Measurements from ENCODE around the gene STARD10. TPM values are rescaled to one million over a fixed set of nuclear protein-coding genes. Genes with fewer than 3 reads are reported as not detected.
A peak's percentile ranks its signal among the peaks of the same experiment; 100 is the strongest.

The STARD10 gene
- total and polyA plus RNA-seq, 9 of the 15 experiments (the other 6 are each of a cell fraction or from before 2014, with no cell fraction given) = 0.15 to 52.9 (median 32.3) TPM

DNA sequence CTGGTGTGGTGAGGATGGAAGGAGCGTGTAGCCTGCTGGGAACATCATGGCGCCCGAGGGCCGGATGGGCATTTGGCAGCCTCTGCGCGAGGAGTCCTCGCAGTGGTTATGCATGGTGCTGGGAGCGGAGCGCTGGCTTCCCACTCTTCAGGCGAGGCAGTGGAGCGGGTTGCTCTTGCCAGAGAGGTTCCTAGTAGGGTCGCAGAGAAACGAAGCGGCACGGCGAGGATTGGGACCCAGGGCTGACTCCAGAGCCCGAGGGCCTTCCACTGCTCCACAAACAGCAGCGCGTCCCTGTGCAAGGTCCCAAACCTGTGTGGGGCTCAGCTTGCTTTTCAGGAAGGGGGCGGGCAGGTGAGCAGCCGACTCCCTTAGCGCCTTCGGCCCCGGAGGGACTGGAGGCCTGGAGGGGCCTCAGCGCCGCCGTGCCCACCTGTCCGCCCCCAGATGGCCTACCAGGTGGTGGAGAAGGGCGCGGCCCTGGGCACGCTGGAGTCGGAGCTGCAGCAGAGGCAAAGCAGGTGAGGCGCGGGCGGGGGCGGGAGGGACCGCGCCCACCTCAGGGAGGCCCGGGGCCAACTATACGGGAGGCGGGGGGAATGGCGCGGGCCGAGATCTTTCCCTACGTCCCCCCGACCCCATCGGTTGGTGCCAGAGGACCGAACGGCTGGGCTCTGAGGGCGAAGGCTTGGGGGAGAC is 27.5 kb upstream of the STARD10 start (continued):
- TF ChIP-seq, protein P1, sequence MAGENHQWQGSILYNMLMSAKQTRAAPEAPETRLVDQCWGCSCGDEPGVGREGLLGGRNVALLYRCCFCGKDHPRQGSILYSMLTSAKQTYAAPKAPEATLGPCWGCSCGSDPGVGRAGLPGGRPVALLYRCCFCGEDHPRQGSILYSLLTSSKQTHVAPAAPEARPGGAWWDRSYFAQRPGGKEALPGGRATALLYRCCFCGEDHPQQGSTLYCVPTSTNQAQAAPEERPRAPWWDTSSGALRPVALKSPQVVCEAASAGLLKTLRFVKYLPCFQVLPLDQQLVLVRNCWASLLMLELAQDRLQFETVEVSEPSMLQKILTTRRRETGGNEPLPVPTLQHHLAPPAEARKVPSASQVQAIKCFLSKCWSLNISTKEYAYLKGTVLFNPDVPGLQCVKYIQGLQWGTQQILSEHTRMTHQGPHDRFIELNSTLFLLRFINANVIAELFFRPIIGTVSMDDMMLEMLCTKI (IDR thresholded peaks at IDR 0.05; ENCODE audit: partially characterized antibody) = no peak
- TF ChIP-seq ZBTB1 (CRISPR knock-in tag; IDR thresholded peaks at IDR 0.05; ENCODE audit: borderline replicate concordance, low read depth) (0 out of 2 replicates have a peak, but pooled peaks have one; percentile 55), EGR1 (conservative IDR thresholded peaks at IDR 0.05) (peak; percentile 64), ZBTB7A (IDR thresholded peaks at IDR 0.05; ENCODE audit: borderline replicate concordance, control insufficient read depth, low read depth, low read length) (0 out of 2 replicates have a peak, but pooled peaks have one; percentile 10), SP1 (CRISPR knock-in tag; IDR thresholded peaks at IDR 0.05) (0 out of 2 replicates have a peak, but pooled peaks have one; percentile 5), MYC (IDR thresholded peaks at IDR 0.05; ENCODE audit: low read depth, low read length) (no peak), MYC (CRISPR knock-in tag; IDR thresholded peaks at IDR 0.05; ENCODE audit: borderline replicate concordance, low read depth) (0 out of 2 replicates have a peak, but pooled peaks have one; percentile 28), ZC3H4 (CRISPR knock-in tag; IDR thresholded peaks at IDR 0.05; ENCODE audit: borderline replicate concordance) (0 out of 2 replicates have a peak, but pooled peaks have one; percentile 18), ZNF263 (CRISPR knock-in tag; IDR thresholded peaks at IDR 0.05; ENCODE audit: borderline replicate concordance) (0 out of 2 replicates have a peak, but pooled peaks have one; percentile 8), FOXA3 (CRISPR knock-in tag; conservative IDR thresholded peaks at IDR 0.05 in 1 of 2, IDR thresholded peaks at IDR 0.05 in 1 of 2) (no peak), MYNN (IDR thresholded peaks at IDR 0.05) (0 out of 2 replicates have a peak, but pooled peaks have one; percentile 22), MYNN (CRISPR knock-in tag; IDR thresholded peaks at IDR 0.05) (no peak)
- TF ChIP-seq, protein P2, sequence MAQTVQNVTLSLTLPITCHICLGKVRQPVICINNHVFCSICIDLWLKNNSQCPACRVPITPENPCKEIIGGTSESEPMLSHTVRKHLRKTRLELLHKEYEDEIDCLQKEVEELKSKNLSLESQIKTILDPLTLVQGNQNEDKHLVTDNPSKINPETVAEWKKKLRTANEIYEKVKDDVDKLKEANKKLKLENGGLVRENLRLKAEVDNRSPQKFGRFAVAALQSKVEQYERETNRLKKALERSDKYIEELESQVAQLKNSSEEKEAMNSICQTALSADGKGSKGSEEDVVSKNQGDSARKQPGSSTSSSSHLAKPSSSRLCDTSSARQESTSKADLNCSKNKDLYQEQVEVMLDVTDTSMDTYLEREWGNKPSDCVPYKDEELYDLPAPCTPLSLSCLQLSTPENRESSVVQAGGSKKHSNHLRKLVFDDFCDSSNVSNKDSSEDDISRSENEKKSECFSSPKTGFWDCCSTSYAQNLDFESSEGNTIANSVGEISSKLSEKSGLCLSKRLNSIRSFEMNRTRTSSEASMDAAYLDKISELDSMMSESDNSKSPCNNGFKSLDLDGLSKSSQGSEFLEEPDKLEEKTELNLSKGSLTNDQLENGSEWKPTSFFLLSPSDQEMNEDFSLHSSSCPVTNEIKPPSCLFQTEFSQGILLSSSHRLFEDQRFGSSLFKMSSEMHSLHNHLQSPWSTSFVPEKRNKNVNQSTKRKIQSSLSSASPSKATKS (CRISPR knock-in tag; IDR thresholded peaks at IDR 0.05) = no peak

Data from K562 (cell line).